ENCODE results near the gene DNAJC16. TPM values are rescaled to one million over a fixed set of nuclear protein-coding genes. Genes with fewer than 3 reads are reported as not detected.

DNAJC16 gene
- total and polyA plus RNA-seq, 2 of the 13 experiments (the other 11 are each of a cell fraction or from before 2014, with no cell fraction given) = 11.4 to 15.4 TPM

DNA sequence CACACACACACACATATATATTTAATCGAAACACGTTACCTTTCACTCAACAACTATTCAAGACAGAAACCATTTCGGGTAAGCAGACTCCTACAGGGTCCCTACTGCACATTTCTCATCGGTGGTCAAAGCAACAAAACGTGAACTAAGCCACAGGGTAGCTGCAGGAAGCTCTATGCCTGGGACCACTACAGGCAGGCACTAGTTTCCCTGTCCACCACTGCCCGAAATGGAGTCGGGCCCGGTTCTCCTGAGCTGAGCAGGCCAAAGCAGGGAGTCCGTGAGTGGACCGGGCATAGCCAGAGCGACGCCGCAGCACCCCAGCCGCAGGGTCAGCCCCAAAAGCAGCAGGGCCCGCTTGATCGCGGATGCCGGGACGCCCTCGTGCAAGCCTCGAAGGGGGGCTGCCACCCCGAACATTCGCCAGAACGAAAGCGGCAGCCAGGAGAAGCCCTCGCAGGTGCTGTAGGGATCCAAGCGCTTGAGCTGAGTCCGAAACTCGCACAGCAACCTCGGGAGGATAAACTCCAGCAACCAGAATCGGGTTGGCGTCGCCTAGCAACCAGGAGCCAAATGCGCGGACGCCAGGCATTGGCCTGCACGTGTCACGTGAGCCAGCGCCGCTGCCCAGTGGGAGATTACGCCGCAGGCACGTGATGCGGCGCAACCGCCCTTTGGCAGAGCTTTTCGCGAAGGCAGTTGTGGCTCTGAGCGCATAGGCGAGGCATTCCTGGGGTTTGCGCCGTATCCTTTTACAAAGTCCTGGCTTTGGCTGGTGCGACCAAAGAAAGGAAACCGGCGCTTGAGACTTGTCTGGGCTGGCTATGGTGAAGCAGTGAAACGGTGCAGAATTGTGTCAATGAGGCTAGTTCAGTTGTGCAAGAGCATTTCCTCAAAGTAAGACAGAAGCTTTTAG, 76.7 kb downstream of the DNAJC16 start (continued):
- peak; percentile 73 for TF ChIP-seq ZFY (CRISPR knock-in tag; IDR thresholded peaks at IDR 0.05)
- TF ChIP-seq ZNF10 (CRISPR knock-in tag; IDR thresholded peaks at IDR 0.05; ENCODE audit: borderline replicate concordance, low read depth) = no peak
- TF ChIP-seq MAZ (IDR thresholded peaks at IDR 0.05; ENCODE audit: borderline replicate concordance, low read depth, low read length) = no peak
- TF ChIP-seq MAZ (CRISPR knock-in tag; IDR thresholded peaks at IDR 0.05; ENCODE audit: low read depth) = peak; percentile 75; the same call in 1 of the 2 replicates
- TF ChIP-seq RFXANK (CRISPR knock-in tag; IDR thresholded peaks at IDR 0.05) = peak; percentile 88; the same call in 1 of the 2 replicates
- TF ChIP-seq SNAI1 (CRISPR knock-in tag; IDR thresholded peaks at IDR 0.05; ENCODE audit: borderline replicate concordance) = peak; percentile 52; the same call in 1 of the 2 replicates
- TF ChIP-seq, protein P1, sequence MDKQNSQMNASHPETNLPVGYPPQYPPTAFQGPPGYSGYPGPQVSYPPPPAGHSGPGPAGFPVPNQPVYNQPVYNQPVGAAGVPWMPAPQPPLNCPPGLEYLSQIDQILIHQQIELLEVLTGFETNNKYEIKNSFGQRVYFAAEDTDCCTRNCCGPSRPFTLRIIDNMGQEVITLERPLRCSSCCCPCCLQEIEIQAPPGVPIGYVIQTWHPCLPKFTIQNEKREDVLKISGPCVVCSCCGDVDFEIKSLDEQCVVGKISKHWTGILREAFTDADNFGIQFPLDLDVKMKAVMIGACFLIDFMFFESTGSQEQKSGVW (CRISPR knock-in tag; IDR thresholded peaks at IDR 0.05; ENCODE audit: borderline replicate concordance) = no peak
- TF ChIP-seq, protein P2, sequence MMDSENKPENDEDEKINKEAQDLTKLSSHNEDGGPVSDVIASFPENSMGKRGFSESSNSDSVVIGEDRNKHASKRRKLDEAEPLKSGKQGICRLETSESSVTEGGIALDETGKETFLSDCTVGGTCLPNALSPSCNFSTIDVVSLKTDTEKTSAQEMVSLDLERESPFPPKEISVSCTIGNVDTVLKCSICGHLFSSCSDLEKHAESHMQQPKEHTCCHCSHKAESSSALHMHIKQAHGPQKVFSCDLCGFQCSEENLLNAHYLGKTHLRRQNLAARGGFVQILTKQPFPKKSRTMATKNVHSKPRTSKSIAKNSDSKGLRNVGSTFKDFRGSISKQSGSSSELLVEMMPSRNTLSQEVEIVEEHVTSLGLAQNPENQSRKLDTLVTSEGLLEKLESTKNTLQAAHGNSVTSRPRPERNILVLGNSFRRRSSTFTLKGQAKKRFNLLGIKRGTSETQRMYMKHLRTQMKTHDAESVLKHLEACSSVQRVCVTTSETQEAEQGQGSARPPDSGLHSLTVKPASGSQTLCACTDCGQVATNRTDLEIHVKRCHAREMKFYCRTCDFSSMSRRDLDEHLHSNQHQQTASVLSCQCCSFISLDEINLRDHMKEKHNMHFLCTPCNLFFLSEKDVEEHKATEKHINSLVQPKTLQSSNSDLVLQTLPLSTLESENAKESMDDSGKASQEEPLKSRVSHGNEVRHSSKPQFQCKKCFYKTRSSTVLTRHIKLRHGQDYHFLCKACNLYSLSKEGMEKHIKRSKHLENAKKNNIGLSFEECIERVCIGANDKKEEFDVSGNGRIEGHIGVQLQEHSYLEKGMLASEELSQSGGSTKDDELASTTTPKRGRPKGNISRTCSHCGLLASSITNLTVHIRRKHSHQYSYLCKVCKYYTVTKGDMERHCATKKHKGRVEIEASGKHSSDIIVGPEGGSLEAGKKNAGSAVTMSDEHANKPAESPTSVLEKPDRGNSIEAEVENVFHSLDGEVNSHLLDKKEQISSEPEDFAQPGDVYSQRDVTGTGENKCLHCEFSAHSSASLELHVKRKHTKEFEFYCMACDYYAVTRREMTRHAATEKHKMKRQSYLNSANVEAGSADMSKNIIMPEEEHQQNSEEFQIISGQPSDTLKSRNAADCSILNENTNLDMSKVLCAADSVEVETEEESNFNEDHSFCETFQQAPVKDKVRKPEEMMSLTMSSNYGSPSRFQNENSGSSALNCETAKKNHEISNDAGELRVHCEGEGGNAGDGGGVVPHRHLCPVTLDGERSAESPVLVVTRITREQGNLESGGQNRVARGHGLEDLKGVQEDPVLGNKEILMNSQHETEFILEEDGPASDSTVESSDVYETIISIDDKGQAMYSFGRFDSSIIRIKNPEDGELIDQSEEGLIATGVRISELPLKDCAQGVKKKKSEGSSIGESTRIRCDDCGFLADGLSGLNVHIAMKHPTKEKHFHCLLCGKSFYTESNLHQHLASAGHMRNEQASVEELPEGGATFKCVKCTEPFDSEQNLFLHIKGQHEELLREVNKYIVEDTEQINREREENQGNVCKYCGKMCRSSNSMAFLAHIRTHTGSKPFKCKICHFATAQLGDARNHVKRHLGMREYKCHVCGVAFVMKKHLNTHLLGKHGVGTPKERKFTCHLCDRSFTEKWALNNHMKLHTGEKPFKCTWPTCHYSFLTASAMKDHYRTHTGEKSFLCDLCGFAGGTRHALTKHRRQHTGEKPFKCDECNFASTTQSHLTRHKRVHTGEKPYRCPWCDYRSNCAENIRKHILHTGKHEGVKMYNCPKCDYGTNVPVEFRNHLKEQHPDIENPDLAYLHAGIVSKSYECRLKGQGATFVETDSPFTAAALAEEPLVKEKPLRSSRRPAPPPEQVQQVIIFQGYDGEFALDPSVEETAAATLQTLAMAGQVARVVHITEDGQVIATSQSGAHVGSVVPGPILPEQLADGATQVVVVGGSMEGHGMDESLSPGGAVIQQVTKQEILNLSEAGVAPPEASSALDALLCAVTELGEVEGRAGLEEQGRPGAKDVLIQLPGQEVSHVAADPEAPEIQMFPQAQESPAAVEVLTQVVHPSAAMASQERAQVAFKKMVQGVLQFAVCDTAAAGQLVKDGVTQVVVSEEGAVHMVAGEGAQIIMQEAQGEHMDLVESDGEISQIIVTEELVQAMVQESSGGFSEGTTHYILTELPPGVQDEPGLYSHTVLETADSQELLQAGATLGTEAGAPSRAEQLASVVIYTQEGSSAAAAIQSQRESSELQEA (CRISPR knock-in tag; IDR thresholded peaks at IDR 0.05; ENCODE audit: not compliant biosample characterization) = peak; percentile 92
- TF ChIP-seq RXRA (CRISPR knock-in tag; IDR thresholded peaks at IDR 0.05) = peak; percentile 58
- peak; percentile 87; the same call in 1 of the 2 replicates for TF ChIP-seq ZNF350 (CRISPR knock-in tag; IDR thresholded peaks at IDR 0.05; ENCODE audit: borderline replicate concordance, low read depth)
- TF ChIP-seq DMAP1 (CRISPR knock-in tag; IDR thresholded peaks at IDR 0.05) = peak; percentile 22; the same call in 1 of the 2 replicates
- TF ChIP-seq, protein P3, sequence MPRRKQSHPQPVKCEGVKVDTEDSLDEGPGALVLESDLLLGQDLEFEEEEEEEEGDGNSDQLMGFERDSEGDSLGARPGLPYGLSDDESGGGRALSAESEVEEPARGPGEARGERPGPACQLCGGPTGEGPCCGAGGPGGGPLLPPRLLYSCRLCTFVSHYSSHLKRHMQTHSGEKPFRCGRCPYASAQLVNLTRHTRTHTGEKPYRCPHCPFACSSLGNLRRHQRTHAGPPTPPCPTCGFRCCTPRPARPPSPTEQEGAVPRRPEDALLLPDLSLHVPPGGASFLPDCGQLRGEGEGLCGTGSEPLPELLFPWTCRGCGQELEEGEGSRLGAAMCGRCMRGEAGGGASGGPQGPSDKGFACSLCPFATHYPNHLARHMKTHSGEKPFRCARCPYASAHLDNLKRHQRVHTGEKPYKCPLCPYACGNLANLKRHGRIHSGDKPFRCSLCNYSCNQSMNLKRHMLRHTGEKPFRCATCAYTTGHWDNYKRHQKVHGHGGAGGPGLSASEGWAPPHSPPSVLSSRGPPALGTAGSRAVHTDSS (CRISPR knock-in tag; conservative IDR thresholded peaks at IDR 0.05) = no peak
- peak; percentile 99 for TF ChIP-seq ZNF274 (CRISPR knock-in tag; IDR thresholded peaks at IDR 0.05)
- TF ChIP-seq CREM (IDR thresholded peaks at IDR 0.05) = no peak; the same call in 1 of the 2 replicates
- TF ChIP-seq CREM (CRISPR knock-in tag; IDR thresholded peaks at IDR 0.05) = no peak
- TF ChIP-seq ARID2 (CRISPR knock-in tag; IDR thresholded peaks at IDR 0.05; ENCODE audit: borderline replicate concordance) = peak; percentile 87
- TF ChIP-seq SP1 (IDR thresholded peaks at IDR 0.05) = no peak
- TF ChIP-seq SP1 (CRISPR knock-in tag; IDR thresholded peaks at IDR 0.05) = peak; percentile 65
- peak; percentile 84; the same call in 1 of the 2 replicates for TF ChIP-seq ZNF430 (CRISPR knock-in tag; IDR thresholded peaks at IDR 0.05)
- TF ChIP-seq ZNF678 (CRISPR knock-in tag; IDR thresholded peaks at IDR 0.05) = 0 out of 2 replicates have a peak, but pooled peaks have one; percentile 12

All from HepG2 (cell line).